Epithelial cell of proximal tubule (primary cell): ENCODE results near the gene COMMD9. TPM values are rescaled to one million over a fixed set of nuclear protein-coding genes. Genes with fewer than 3 reads are reported as not detected.
A peak's percentile ranks its signal among the peaks of the same experiment; 100 is the strongest.

ENCODE experiments used
- DNase-seq: peaks from one replicate; pipeline ENCODE4 v3.0.0-alpha.2; 2011; ENCODE audit warnings: low read depth
- H3K4me3 ChIP-seq: 2 replicates; pipeline ENCODE4 v1.5.1; 2011; ENCODE audit warnings: low read depth, mild to moderate bottlenecking, low read length
- CTCF ChIP-seq: conservative IDR thresholded peaks from 2 replicates; pipeline ENCODE4 v1.5.1; 2012; ENCODE audit warnings: low read depth, mild to moderate bottlenecking, low read length
- total RNA-seq: library from RNA; depleted of rRNA; stranded (reverse); fragments of >200 nt; gene quantifications from 2 replicates; pipeline ENCODE4 v1.2.3, GENCODE V29; 2015

Gene COMMD9
- total RNA-seq, 1 donor from 2014 or later: 56.7 TPM

- no peak overlapping the region for H3K4me3 ChIP-seq
- no peak for DNase-seq
- no peak for TF ChIP-seq CTCF
Observed at GRCh38 chr11:36266767-36267166, 22.5 kb downstream of the COMMD9 start.

GRCh38 chr11:36265793-36266628 lies 23.2 kb downstream of the COMMD9 start:
- DNase-seq: no peak
- H3K4me3 ChIP-seq: no peak overlapping the region
- TF ChIP-seq CTCF: peak; percentile 94

GRCh38 chr11:36264973-36265344 lies 24.3 kb downstream of the COMMD9 start:
- no peak overlapping the region for H3K4me3 ChIP-seq
- DNase-seq: no peak
- no peak for TF ChIP-seq CTCF

GRCh38 chr11:36264011-36264972 lies 24.9 kb downstream of the COMMD9 start:
- DNase-seq: no peak
- TF ChIP-seq CTCF: no peak
- H3K4me3 ChIP-seq: no peak overlapping the region

GRCh38 chr11:36261094-36261493 lies 28.1 kb downstream of the COMMD9 start:
- no peak for DNase-seq
- H3K4me3 ChIP-seq: no peak overlapping the region
- no peak for TF ChIP-seq CTCF

GRCh38 chr11:36258730-36259360 lies 30.4 kb downstream of the COMMD9 start:
- no peak overlapping the region for H3K4me3 ChIP-seq
- TF ChIP-seq CTCF: peak; percentile 83
- no peak for DNase-seq
